DND-41 (cell line): ENCODE measurements around the gene KSR2.

Experiments used
- ATAC-seq: fragments of 200-7000 bp; cut with Tn5 transposase; 3 replicates; pipeline ENCODE4 v1.9.1; 2021; ENCODE audit warnings: low read depth; ENCODE audit not compliant: insufficient read depth
- DNase-seq: peaks from one replicate; pipeline ENCODE4 v3.0.0-alpha.2; 2020
- H2AFZ ChIP-seq: 2 replicates; pipeline ENCODE4 v1.6.0; 2012; ENCODE audit warnings: low read depth, low read length
- H3K27ac ChIP-seq: 2 replicates; pipeline ENCODE4 v1.5.1; 2012; ENCODE audit warnings: low read length, inconsistent platforms
- H3K27me3 ChIP-seq: fragments of 200-600 bp; sonication (generic); 2 replicates; pipeline ENCODE4 v1.6.0; 2012; ENCODE audit warnings: low read length, mild to moderate bottlenecking, inconsistent platforms; ENCODE audit not compliant: insufficient read depth, poor library complexity
- H3K36me3 ChIP-seq: 2 replicates; pipeline ENCODE4 v1.5.1; 2012; ENCODE audit warnings: low read length, inconsistent platforms; ENCODE audit not compliant: insufficient read depth
- H3K4me1 ChIP-seq: 2 replicates; pipeline ENCODE4 v1.5.1; 2012; ENCODE audit warnings: mild to moderate bottlenecking, low read length; ENCODE audit not compliant: insufficient read depth
- H3K4me2 ChIP-seq: 2 replicates; pipeline ENCODE4 v1.6.0; 2012; ENCODE audit warnings: mild to moderate bottlenecking, moderate library complexity, low read length, inconsistent platforms; ENCODE audit not compliant: insufficient read depth
- H3K4me3 ChIP-seq, 2 experiments: fragments of 200-600 bp in 1 of 2; shearing (Covaris generic) in 1 of 2; 2 replicates each; pipeline ENCODE4 v1.5.1; 2012 to 2016; ENCODE audit warnings: inconsistent platforms in 2 of 2, low read length in 2 of 2, mild to moderate bottlenecking in 2 of 2, low read depth in 1 of 2, moderate library complexity in 1 of 2
- H3K79me2 ChIP-seq: 2 replicates; pipeline ENCODE4 v1.6.0; 2012; ENCODE audit warnings: low read length, inconsistent platforms; ENCODE audit not compliant: insufficient read depth
- H3K9ac ChIP-seq: 2 replicates; pipeline ENCODE4 v1.6.0; 2012; ENCODE audit warnings: low read depth, mild to moderate bottlenecking, inconsistent platforms, low read length, moderate library complexity
- H3K9me3 ChIP-seq: 2 replicates; pipeline ENCODE4 v1.5.1; 2012; ENCODE audit warnings: low read length, moderate library complexity, mild to moderate bottlenecking, inconsistent platforms; ENCODE audit not compliant: insufficient read depth, severe bottlenecking
- H4K20me1 ChIP-seq: 2 replicates; pipeline ENCODE4 v1.6.0; 2012; ENCODE audit warnings: low read length; ENCODE audit not compliant: insufficient read depth
- CTCF ChIP-seq: IDR thresholded peaks from 2 replicates; pipeline ENCODE4 v1.5.1; 2012; ENCODE audit warnings: borderline replicate concordance, low read length, moderate library complexity, mild to moderate bottlenecking; ENCODE audit not compliant: poor library complexity, severe bottlenecking; ENCODE audit errors: extremely low read depth
- EZH2 ChIP-seq: IDR thresholded peaks from 3 replicates; pipeline ENCODE4 v1.6.1; 2012; ENCODE audit warnings: borderline replicate concordance, low read depth, mild to moderate bottlenecking, moderate library complexity, low read length, inconsistent platforms; ENCODE audit not compliant: severe bottlenecking

The KSR2 gene

DNA sequence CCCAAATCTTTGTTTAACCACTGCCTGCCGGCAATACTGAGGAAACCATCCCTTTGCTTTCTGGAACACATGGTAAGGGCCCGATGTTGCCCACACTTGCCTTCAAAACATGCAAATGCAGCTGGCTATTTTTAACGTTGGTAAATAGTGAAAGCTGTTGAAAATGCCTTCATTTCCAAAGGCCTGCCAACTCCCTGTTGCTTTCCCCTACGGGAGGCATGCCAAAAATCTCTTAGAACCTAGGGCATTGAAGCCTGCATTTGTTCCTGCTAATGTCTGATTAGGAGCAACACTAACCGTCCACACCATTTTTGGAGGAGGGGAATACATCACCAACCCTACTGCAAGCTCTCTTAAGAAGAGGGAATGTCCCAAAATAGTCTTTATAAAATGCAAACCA, 454.8 kb downstream of the KSR2 start:
- Histone ChIP-seq H3K4me3 (no peak overlapping the region), H3K9ac (no peak overlapping the region), H3K4me2 (no peak overlapping the region), H3K36me3 (no peaks in the 10 kb centered on the region), H3K27ac (no peak overlapping the region), H4K20me1 (no peaks in the 10 kb centered on the region; the same call in 1 of the 2 replicates), H3K79me2 (no peaks in the 10 kb centered on the region), H3K4me1 (no peaks in the 10 kb centered on the region), H3K9me3 (no peaks in the 10 kb centered on the region), H3K27me3 (peaks cover 14% of the 10 kb centered on the region), H2AFZ (no peak overlapping the region)
- TF ChIP-seq EZH2 (no peak), CTCF (no peak)
- ATAC-seq (no peak), DNase-seq (no peak)

DNA sequence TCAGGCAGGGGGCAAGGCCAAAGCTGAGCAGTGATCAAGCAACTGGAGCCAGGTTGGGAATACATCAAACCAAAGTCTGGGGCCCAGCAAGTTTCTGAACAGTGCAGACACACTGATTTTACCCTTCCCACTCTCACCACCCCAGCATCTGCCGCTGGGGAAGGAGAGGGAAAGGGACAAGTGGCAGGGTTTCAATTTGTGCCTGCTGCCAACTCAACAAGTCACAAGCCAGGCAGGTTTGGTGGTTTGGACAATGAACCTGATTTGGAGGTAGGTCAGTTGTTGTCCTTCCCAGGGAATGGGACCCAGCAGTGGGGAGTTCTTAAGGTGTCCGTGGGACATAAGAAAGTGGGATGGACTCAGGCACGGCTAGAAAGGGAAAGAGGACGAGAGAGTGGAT, 455.4 kb downstream of the KSR2 start:
- Histone ChIP-seq H2AFZ (no peak overlapping the region), H3K27ac (no peak overlapping the region), H3K9me3 (no peaks in the 10 kb centered on the region), H3K4me1 (no peaks in the 10 kb centered on the region), H3K9ac (no peak overlapping the region), H3K36me3 (no peaks in the 10 kb centered on the region), H4K20me1 (no peaks in the 10 kb centered on the region; the same call in 1 of the 2 replicates), H3K27me3 (peaks cover 15% of the 10 kb centered on the region), H3K79me2 (no peaks in the 10 kb centered on the region), H3K4me2 (no peak overlapping the region), H3K4me3 (no peak overlapping the region)
- DNase-seq (no peak), ATAC-seq (no peak)
- no peak for TF ChIP-seq CTCF
- no peak for TF ChIP-seq EZH2

- Histone ChIP-seq H3K27me3 (peaks cover 11% of the 10 kb centered on the region), H3K27ac (no peak overlapping the region), H3K4me3 (no peak overlapping the region), H3K9me3 (no peaks in the 10 kb centered on the region), H3K9ac (no peak overlapping the region), H3K4me1 (no peaks in the 10 kb centered on the region), H3K79me2 (no peaks in the 10 kb centered on the region), H3K36me3 (no peaks in the 10 kb centered on the region), H3K4me2 (no peak overlapping the region), H2AFZ (no peak overlapping the region), H4K20me1 (no peaks in the 10 kb centered on the region; the same call in 1 of the 2 replicates)
- DNase-seq (no peak), ATAC-seq (no peak)
- TF ChIP-seq EZH2 (no peak), CTCF (no peak)
Measured at GRCh38 chr12:117508468-117508867, 460.3 kb downstream of the KSR2 start.

GRCh38 chr12:117507548-117507947, 461.2 kb downstream of the KSR2 start:
- DNase-seq (no peak), ATAC-seq (no peak)
- no peak overlapping the region for H3K27ac ChIP-seq
- peaks cover 10% of the 10 kb centered on the region for H3K27me3 ChIP-seq
- no peak overlapping the region for H3K4me2 ChIP-seq
- no peak overlapping the region for H3K9ac ChIP-seq
- H3K4me1 ChIP-seq = no peaks in the 10 kb centered on the region
- no peaks in the 10 kb centered on the region for H3K79me2 ChIP-seq
- H3K36me3 ChIP-seq = no peaks in the 10 kb centered on the region
- H4K20me1 ChIP-seq = no peaks in the 10 kb centered on the region
- no peaks in the 10 kb centered on the region for H3K9me3 ChIP-seq
- H2AFZ ChIP-seq = no peak overlapping the region
- no peak overlapping the region for H3K4me3 ChIP-seq
- TF ChIP-seq CTCF = no peak
- no peak for TF ChIP-seq EZH2
